ENCODE results near the gene LRRC41.
"Not testable (repeated sequence)": the region's sequence is repeated elsewhere in the genome, so short reads cannot be mapped to it uniquely, and the experiment has no call there.

The LRRC41 gene

GRCh38 chr1:46319301-46319700 is 15.9 kb upstream of the LRRC41 start:
- H3K9me3 ChIP-seq (ENCODE audit: insufficient read depth, low read depth, low read length); H3K4me3 ChIP-seq (ENCODE audit: low read length); H3K27ac ChIP-seq (ENCODE audit: low read length); H3K27me3 ChIP-seq (ENCODE audit: insufficient read depth, low read length); H3K9ac ChIP-seq (ENCODE audit: low read depth, low read length); H3K4me1 ChIP-seq (ENCODE audit: insufficient read depth, low read length): not testable (repeated sequence)
- peaks cover 29% of the 10 kb centered on the region for H3K36me3 ChIP-seq (ENCODE audit: insufficient read depth, low read depth, low read length)

DNA sequence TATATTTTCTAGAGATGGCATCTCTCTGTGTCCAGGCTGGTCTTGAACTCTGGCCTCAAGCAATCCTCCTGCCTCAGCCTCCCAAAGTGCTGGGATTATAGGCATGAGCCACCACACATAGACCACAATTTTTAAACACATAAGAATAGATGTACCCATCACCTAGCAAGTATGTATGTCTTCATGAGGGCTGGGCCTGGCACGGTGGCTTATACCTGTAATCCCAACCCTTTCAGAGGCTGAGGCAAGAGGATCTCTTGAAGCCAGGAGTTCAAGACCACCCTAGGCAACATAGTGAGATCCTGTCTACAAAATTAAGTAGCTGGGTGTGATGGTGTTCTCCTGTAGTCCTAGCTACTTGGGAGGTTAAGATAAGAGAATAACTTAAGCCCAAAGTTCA is 13.9 kb upstream of the LRRC41 start:
- no peak overlapping the region for H3K4me3 ChIP-seq (ENCODE audit: low read length)
- no peaks in the 10 kb centered on the region for H3K9me3 ChIP-seq (ENCODE audit: insufficient read depth, low read depth, low read length)
- no peak overlapping the region for H3K9ac ChIP-seq (ENCODE audit: low read depth, low read length)
- H3K4me1 ChIP-seq (ENCODE audit: insufficient read depth, low read length), result no peaks in the 10 kb centered on the region; the same call in 1 of the 2 replicates
- H3K27me3 ChIP-seq (ENCODE audit: insufficient read depth, low read length), result no peaks in the 10 kb centered on the region
- H3K27ac ChIP-seq (ENCODE audit: low read length), result no peak overlapping the region
- peaks cover 47% of the 10 kb centered on the region for H3K36me3 ChIP-seq (ENCODE audit: insufficient read depth, low read depth, low read length)

- Histone ChIP-seq H3K27ac (ENCODE audit: low read length) (no peak overlapping the region), H3K4me3 (ENCODE audit: low read length) (no peak overlapping the region), H3K36me3 (ENCODE audit: insufficient read depth, low read depth, low read length) (peaks cover 61% of the 10 kb centered on the region)
Measured at GRCh38 chr1:46315669-46316403, 12.4 kb upstream of the LRRC41 start.

GRCh38 chr1:46310321-46310720 is 6.9 kb upstream of the LRRC41 start:
- no peak overlapping the region for H3K4me3 ChIP-seq (ENCODE audit: low read length)
- H3K36me3 ChIP-seq (ENCODE audit: insufficient read depth, low read depth, low read length), result peaks cover 80% of the 10 kb centered on the region
- H3K27me3 ChIP-seq (ENCODE audit: insufficient read depth, low read length), result no peaks in the 10 kb centered on the region
- no peaks in the 10 kb centered on the region for H3K9me3 ChIP-seq (ENCODE audit: insufficient read depth, low read depth, low read length)
- no peak overlapping the region for H3K9ac ChIP-seq (ENCODE audit: low read depth, low read length)
- peaks cover 20% of the 10 kb centered on the region for H3K4me1 ChIP-seq (ENCODE audit: insufficient read depth, low read length)
- H3K27ac ChIP-seq (ENCODE audit: low read length), result no peak overlapping the region

More at GRCh38 chr1:46315669-46316403, 12.4 kb upstream of the LRRC41 start:
- Histone ChIP-seq H3K4me1 (ENCODE audit: insufficient read depth, low read length) (no peaks in the 10 kb centered on the region; the same call in 1 of the 2 replicates), H3K9me3 (ENCODE audit: insufficient read depth, low read depth, low read length) (no peaks in the 10 kb centered on the region), H3K27me3 (ENCODE audit: insufficient read depth, low read length) (no peaks in the 10 kb centered on the region), H3K9ac (ENCODE audit: low read depth, low read length) (no peak overlapping the region)

DNA sequence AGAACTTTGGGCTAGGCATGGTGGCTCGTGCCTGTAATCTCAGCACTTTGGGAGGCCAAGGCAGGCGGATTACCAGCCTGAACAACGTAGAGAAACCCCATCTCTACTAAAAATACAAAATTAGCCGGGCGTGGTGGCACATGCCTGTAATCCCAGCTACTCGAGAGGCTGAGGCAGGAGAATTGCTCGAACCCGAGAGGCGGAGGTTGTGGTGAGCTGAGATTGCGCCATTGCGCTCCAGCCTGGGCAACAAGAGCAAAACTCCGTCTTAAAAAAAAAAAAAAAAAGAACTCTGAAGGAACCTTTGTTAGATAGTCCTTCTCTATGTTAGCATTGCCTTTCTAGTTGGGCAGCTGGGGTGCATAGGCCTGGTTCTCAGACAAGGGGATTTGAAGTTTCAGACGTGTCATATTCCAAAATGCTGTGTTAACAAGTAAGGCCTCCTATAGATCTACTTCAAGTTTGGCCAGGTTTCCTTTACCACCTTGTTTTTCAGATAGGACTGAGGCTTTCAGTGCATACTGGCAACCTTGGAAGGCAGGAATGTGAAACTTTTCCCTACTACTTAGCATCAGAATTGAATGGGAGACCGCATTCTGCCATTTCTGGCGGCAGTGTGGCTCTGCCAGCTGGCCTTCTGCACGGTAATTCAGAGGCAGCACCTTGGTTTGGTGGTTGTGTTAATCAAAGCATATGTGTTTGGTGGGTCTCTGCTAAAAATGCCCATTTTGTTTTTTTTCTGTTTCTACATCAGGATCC is 6.2 kb upstream of the LRRC41 start:
- Histone ChIP-seq H3K36me3 (ENCODE audit: insufficient read depth, low read depth, low read length) (peaks cover 75% of the 10 kb centered on the region), H3K4me1 (ENCODE audit: insufficient read depth, low read length) (peaks cover 20% of the 10 kb centered on the region), H3K27me3 (ENCODE audit: insufficient read depth, low read length) (no peaks in the 10 kb centered on the region), H3K4me3 (ENCODE audit: low read length) (no peak overlapping the region), H3K9ac (ENCODE audit: low read depth, low read length) (peak overlapping the region; percentile 61; the same call in 1 of the 2 replicates), H3K27ac (ENCODE audit: low read length) (no peak overlapping the region), H3K9me3 (ENCODE audit: insufficient read depth, low read depth, low read length) (no peaks in the 10 kb centered on the region)

GRCh38 chr1:46306159-46306530 is 2.7 kb upstream of the LRRC41 start:
- H3K27ac ChIP-seq (ENCODE audit: low read length), result no peak overlapping the region
- no peaks in the 10 kb centered on the region for H3K27me3 ChIP-seq (ENCODE audit: insufficient read depth, low read length)
- H3K4me1 ChIP-seq (ENCODE audit: insufficient read depth, low read length), result peaks cover 22% of the 10 kb centered on the region
- H3K9ac ChIP-seq (ENCODE audit: low read depth, low read length), result no peak overlapping the region
- H3K36me3 ChIP-seq (ENCODE audit: insufficient read depth, low read depth, low read length), result peaks cover 43% of the 10 kb centered on the region
- H3K4me3 ChIP-seq (ENCODE audit: low read length), result peak overlapping the region; percentile 8; the same call in 1 of the 2 replicates
- no peaks in the 10 kb centered on the region for H3K9me3 ChIP-seq (ENCODE audit: insufficient read depth, low read depth, low read length)

DNA sequence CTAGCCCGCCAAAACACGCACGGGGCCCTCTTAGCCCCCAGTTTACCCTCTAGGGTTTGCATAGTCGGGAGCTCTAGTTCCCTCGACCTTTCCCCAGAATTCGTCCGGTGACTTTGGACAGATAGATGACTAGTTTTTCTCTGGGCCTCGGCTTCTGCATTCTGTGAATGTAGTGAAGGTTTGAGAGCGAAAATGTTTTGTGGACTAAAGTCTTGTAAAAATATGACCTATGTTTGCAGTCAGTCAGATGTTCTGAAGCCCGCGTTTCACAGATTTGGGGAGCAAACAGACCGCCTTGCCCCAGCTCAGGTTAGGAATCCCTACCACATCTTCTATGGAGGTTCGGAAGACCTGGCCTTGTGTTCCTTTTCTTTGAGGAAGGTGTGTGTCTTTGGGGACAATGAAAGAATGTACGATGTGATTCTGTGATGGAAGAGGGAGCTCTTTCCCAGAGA is 483 bp upstream of the LRRC41 start:
- H3K27me3 ChIP-seq (ENCODE audit: insufficient read depth, low read length), result no peaks in the 10 kb centered on the region
- peak overlapping the region; percentile 99 for H3K9ac ChIP-seq (ENCODE audit: low read depth, low read length)
- peaks cover 27% of the 10 kb centered on the region for H3K4me1 ChIP-seq (ENCODE audit: insufficient read depth, low read length)
- peaks cover 24% of the 10 kb centered on the region for H3K36me3 ChIP-seq (ENCODE audit: insufficient read depth, low read depth, low read length)
- H3K9me3 ChIP-seq (ENCODE audit: insufficient read depth, low read depth, low read length), result no peaks in the 10 kb centered on the region
- peak overlapping the region; percentile 43 for H3K27ac ChIP-seq (ENCODE audit: low read length)
- peak overlapping the region; percentile 98 for H3K4me3 ChIP-seq (ENCODE audit: low read length)

DNA sequence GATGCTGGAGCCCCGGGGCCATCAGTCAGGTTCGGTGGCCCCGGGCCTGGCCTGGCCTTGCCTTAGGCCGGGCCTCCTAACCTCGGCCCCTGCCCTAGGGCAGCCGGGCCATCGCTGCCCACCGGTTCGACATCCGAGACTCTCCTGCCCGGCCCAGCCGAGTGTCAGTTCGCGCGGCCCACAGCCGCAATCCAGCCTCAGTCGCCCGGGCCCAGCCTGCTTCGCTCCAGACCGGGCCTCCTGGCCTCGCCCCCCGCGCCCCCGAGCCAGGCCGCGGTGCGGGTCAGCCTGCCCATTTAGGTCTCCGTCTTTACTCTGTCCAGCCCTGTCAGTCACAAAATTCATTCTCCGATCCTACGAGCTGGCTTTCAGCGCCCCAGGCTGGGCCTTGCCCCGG is 777 bp downstream of the LRRC41 start:
- Histone ChIP-seq H3K4me1 (ENCODE audit: insufficient read depth, low read length) (peaks cover 24% of the 10 kb centered on the region), H3K36me3 (ENCODE audit: insufficient read depth, low read depth, low read length) (peaks cover 17% of the 10 kb centered on the region), H3K27ac (ENCODE audit: low read length) (no peak overlapping the region), H3K27me3 (ENCODE audit: insufficient read depth, low read length) (no peaks in the 10 kb centered on the region), H3K9ac (ENCODE audit: low read depth, low read length) (peak overlapping the region; percentile 99; the same call in 1 of the 2 replicates), H3K9me3 (ENCODE audit: insufficient read depth, low read depth, low read length) (no peaks in the 10 kb centered on the region), H3K4me3 (ENCODE audit: low read length) (peak overlapping the region; percentile 98)

- Histone ChIP-seq H3K9ac (ENCODE audit: low read depth, low read length) (peak overlapping the region; percentile 99), H3K4me3 (ENCODE audit: low read length) (peak overlapping the region; percentile 98), H3K9me3 (ENCODE audit: insufficient read depth, low read depth, low read length) (no peaks in the 10 kb centered on the region), H3K36me3 (ENCODE audit: insufficient read depth, low read depth, low read length) (peaks cover 17% of the 10 kb centered on the region), H3K27ac (ENCODE audit: low read length) (no peak overlapping the region), H3K4me1 (ENCODE audit: insufficient read depth, low read length) (peaks cover 19% of the 10 kb centered on the region), H3K27me3 (ENCODE audit: insufficient read depth, low read length) (no peaks in the 10 kb centered on the region)
Measured at GRCh38 chr1:46301808-46302640, 1.4 kb downstream of the LRRC41 start.

GRCh38 chr1:46301406-46301807 is 2.0 kb downstream of the LRRC41 start:
- H3K36me3 ChIP-seq (ENCODE audit: insufficient read depth, low read depth, low read length), result peaks cover 17% of the 10 kb centered on the region
- no peaks in the 10 kb centered on the region for H3K9me3 ChIP-seq (ENCODE audit: insufficient read depth, low read depth, low read length)
- peak overlapping the region; percentile 98 for H3K4me3 ChIP-seq (ENCODE audit: low read length)
- H3K9ac ChIP-seq (ENCODE audit: low read depth, low read length), result peak overlapping the region; percentile 99; the same call in 1 of the 2 replicates
- no peak overlapping the region for H3K27ac ChIP-seq (ENCODE audit: low read length)
- no peaks in the 10 kb centered on the region for H3K27me3 ChIP-seq (ENCODE audit: insufficient read depth, low read length)
- H3K4me1 ChIP-seq (ENCODE audit: insufficient read depth, low read length), result peaks cover 19% of the 10 kb centered on the region

DNA sequence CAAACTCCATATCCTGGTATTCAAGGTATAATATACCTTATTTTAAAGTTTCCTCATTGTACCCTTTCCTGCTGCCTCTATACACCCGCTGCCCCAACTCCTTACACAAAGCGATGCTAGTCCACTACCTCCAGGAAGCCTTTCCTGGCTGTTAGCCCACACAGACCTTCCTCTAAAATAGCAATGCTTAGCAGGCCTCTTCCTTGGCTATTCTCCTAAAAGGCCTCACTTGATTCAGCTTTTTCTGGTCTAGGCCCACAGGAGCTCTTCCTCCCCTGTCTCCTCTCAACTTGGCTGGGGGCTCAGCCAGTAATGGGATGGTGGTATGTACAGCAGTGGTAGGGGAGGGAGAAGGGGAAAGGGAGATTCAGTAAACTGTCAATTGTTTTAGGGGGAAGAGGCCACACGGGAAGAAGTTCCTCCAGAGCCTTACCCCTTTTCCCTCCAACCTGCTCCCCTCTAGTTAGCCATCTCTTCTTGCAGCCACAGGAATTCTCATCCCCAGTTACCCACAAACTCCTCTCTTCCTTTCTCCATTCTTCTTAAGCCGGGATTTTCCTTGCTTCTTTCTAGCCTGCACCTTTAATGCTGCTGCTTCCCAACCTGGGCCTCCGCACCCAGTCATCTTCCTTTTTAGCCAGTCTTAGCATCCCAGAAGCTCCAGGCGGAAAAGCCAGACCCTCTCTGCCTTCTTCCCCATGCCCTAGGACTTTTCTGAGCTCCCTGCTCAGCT is 2.6 kb downstream of the LRRC41 start:
- Histone ChIP-seq H3K36me3 (ENCODE audit: insufficient read depth, low read depth, low read length) (peaks cover 22% of the 10 kb centered on the region), H3K4me3 (ENCODE audit: low read length) (peak overlapping the region; percentile 98), H3K4me1 (ENCODE audit: insufficient read depth, low read length) (peaks cover 19% of the 10 kb centered on the region), H3K27me3 (ENCODE audit: insufficient read depth, low read length) (no peaks in the 10 kb centered on the region), H3K27ac (ENCODE audit: low read length) (no peak overlapping the region), H3K9me3 (ENCODE audit: insufficient read depth, low read depth, low read length) (no peaks in the 10 kb centered on the region), H3K9ac (ENCODE audit: low read depth, low read length) (peak overlapping the region; percentile 99; the same call in 1 of the 2 replicates)

Measured in iPS-20b (cell line).